PC-3 (cell line): Measurements from ENCODE around the gene PFKFB2. TPM values are rescaled to one million over a fixed set of nuclear protein-coding genes. Genes with fewer than 3 reads are reported as not detected.

Experiments
- ATAC-seq: fragments of 200-7000 bp; cut with Tn5 transposase; 2 replicates; pipeline ENCODE4 v1.9.1; 2020; ENCODE audit warnings: mild to moderate bottlenecking, moderate library complexity
- BruUV-seq: library from RNA; stranded (reverse); fragments of 400-500 nt; replicated peaks from 2 replicates; lab custom pipeline; 2021; lab: Mats Ljungman, UMichigan
- CTCF ChIA-PET: fragments of 300-600 bp; sonication (Branson Sonifier 250); formaldehyde crosslinking; loops from one replicate; lab custom pipeline; 2022; ENCODE audit warnings: antibody characterized with exemption; lab: Charles Lee
- POLR2A ChIA-PET: fragments of 300-600 bp; sonication (Branson Sonifier 250); formaldehyde crosslinking; loops from one replicate; lab custom pipeline; 2022; ENCODE audit warnings: antibody characterized with exemption; ENCODE audit not compliant: unreplicated experiment; lab: Charles Lee
- DNase-seq: peaks from one replicate; pipeline ENCODE4 v3.0.0-alpha.2; 2015
- H2AFZ ChIP-seq: fragments of 300-600 bp; sonication (generic); 2 replicates; pipeline ENCODE4 v1.6.0; 2016; ENCODE audit warnings: antibody characterized with exemption, low read length
- H3F3A ChIP-seq: fragments of 300-600 bp; sonication (generic); one replicate; pipeline ENCODE4 v1.6.0; 2017; ENCODE audit warnings: antibody characterized with exemption, low read length, control low read depth, mild to moderate bottlenecking; ENCODE audit not compliant: unreplicated experiment
- H3K27ac ChIP-seq: fragments of 300-600 bp; sonication (generic); 2 replicates; pipeline ENCODE4 v1.5.1; 2016; ENCODE audit warnings: mild to moderate bottlenecking, low read length
- H3K27me3 ChIP-seq: fragments of 300-600 bp; sonication (generic); 2 replicates; pipeline ENCODE4 v1.6.1; 2016; ENCODE audit warnings: low read length, mixed read lengths
- H3K36me3 ChIP-seq: fragments of 300-600 bp; sonication (generic); 2 replicates; pipeline ENCODE4 v1.6.1; 2016; ENCODE audit warnings: low read depth, mixed run types, low read length, mixed read lengths
- H3K4me1 ChIP-seq: fragments of 300-600 bp; sonication (generic); 2 replicates; pipeline ENCODE4 v1.5.1; 2016; ENCODE audit warnings: low read length; ENCODE audit not compliant: insufficient read depth
- H3K4me2 ChIP-seq: fragments of 300-600 bp; sonication (generic); 2 replicates; pipeline ENCODE4 v1.6.0; 2016; ENCODE audit warnings: low read length
- H3K4me3 ChIP-seq: fragments of 300-600 bp; sonication (generic); 2 replicates; pipeline ENCODE4 v1.5.1; 2016; ENCODE audit warnings: mild to moderate bottlenecking, low read length, mixed read lengths
- H3K79me2 ChIP-seq: fragments of 300-600 bp; sonication (generic); 2 replicates; pipeline ENCODE4 v1.6.1; 2017; ENCODE audit warnings: low read length, mixed read lengths
- H3K9ac ChIP-seq: fragments of 300-600 bp; sonication (generic); 2 replicates; pipeline ENCODE4 v1.6.0; 2016; ENCODE audit warnings: mild to moderate bottlenecking, low read length
- H3K9me2 ChIP-seq: fragments of 300-600 bp; sonication (generic); replicated peaks from 2 replicates; pipeline ENCODE4 v1.6.1; 2016; ENCODE audit warnings: mixed run types, low read length, mixed read lengths
- H3K9me3 ChIP-seq: fragments of 300-600 bp; sonication (generic); 2 replicates; pipeline ENCODE4 v1.6.1; 2016; ENCODE audit warnings: low read length, mixed read lengths
- H4K20me1 ChIP-seq: fragments of 300-600 bp; sonication (generic); 2 replicates; pipeline ENCODE4 v1.6.1; 2016; ENCODE audit warnings: low read length, mixed read lengths
- EZH2 ChIP-seq: fragments of 300-600 bp; sonication (generic); IDR thresholded peaks from one replicate; pipeline ENCODE4 v1.6.1; 2017; ENCODE audit warnings: antibody characterized with exemption, mild to moderate bottlenecking, low read length; ENCODE audit not compliant: unreplicated experiment
- EZH2phosphoT487 ChIP-seq: fragments of 300-600 bp; sonication (generic); IDR thresholded peaks from 2 replicates; pipeline ENCODE4 v1.6.1; 2018; ENCODE audit warnings: mild to moderate bottlenecking, antibody characterized with exemption, low read length, borderline replicate concordance
- intact Hi-C: fragments of 100-400 bp; cut with micrococcal nuclease; formaldehyde crosslinking; loops from 2 replicates; pipeline ENCODE4 v1.9.0; 2023
- total RNA-seq: library from RNA; depleted of rRNA; stranded (reverse); fragments of >200 nt; gene quantifications from 2 replicates; pipeline ENCODE4 v1.2.3, GENCODE V29; 2014
- TF ChIP-seq, protein P1 (sequence below): fragments of 300-600 bp; sonication (generic); conservative IDR thresholded peaks from 2 replicates; pipeline ENCODE4 v1.5.1; 2017; ENCODE audit warnings: antibody characterized with exemption, low read depth, mild to moderate bottlenecking, low read length

PFKFB2 gene
- total RNA-seq, 1 experiment from 2014 or later = 48.6 TPM

DNA sequence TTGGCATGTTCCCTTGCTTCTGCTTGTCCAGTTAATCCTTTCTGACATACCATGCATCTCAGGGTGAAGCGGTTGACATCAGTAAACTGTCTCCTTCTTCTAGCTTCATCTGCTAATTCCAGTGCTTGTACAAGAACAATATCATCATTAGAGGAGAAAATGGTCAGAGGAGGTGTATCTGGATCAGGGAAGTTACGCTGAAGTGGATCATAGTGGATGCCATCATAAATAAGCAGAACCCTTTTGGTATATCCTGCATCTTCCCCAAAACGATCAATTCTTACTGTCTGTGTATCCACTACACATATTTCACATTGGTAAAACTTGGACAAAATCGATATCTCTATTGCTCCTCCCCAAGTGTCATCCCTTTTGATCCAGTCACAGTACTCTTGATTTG lies 4.0 kb upstream of the PFKFB2 start:
- Histone ChIP-seq H3K4me1 (peaks cover 70% of the 10 kb centered on the region), H3K79me2 (peaks cover 86% of the 10 kb centered on the region), H3K27ac (peak overlapping the region; percentile 95), H3K36me3 (peaks cover 55% of the 10 kb centered on the region), H3K4me2 (peak overlapping the region; percentile 89), H3F3A (peaks cover 14% of the 10 kb centered on the region), H3K9me2 (no peaks in the 10 kb centered on the region), H3K9me3 (no peaks in the 10 kb centered on the region), H3K9ac (peak overlapping the region; percentile 95), H3K4me3 (peak overlapping the region; percentile 78), H2AFZ (no peak overlapping the region), H4K20me1 (peaks cover 56% of the 10 kb centered on the region), H3K27me3 (no peaks in the 10 kb centered on the region)
- ATAC-seq = no peak
- BruUV-seq = no TSS peak
- DNase-seq = no peak
- ChIA-PET CTCF (interaction anchor here (1.0 kb wide), 1 partner anchor 17 kb away, joined by 3 read pairs; the partner anchor contains the start of gene C1orf116), POLR2A (interaction anchor here (0.6 to 0.7 kb wide), 2 partner anchors 27 to 28 kb away, joined by 3 to 6 read pairs; no protein-coding TSS in a partner anchor)
- TF ChIP-seq EZH2phosphoT487 = no peak
- no peak for TF ChIP-seq EZH2
- TF ChIP-seq, protein P1, sequence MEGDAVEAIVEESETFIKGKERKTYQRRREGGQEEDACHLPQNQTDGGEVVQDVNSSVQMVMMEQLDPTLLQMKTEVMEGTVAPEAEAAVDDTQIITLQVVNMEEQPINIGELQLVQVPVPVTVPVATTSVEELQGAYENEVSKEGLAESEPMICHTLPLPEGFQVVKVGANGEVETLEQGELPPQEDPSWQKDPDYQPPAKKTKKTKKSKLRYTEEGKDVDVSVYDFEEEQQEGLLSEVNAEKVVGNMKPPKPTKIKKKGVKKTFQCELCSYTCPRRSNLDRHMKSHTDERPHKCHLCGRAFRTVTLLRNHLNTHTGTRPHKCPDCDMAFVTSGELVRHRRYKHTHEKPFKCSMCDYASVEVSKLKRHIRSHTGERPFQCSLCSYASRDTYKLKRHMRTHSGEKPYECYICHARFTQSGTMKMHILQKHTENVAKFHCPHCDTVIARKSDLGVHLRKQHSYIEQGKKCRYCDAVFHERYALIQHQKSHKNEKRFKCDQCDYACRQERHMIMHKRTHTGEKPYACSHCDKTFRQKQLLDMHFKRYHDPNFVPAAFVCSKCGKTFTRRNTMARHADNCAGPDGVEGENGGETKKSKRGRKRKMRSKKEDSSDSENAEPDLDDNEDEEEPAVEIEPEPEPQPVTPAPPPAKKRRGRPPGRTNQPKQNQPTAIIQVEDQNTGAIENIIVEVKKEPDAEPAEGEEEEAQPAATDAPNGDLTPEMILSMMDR = no peak
- intact Hi-C loops = no loop called here

DNA sequence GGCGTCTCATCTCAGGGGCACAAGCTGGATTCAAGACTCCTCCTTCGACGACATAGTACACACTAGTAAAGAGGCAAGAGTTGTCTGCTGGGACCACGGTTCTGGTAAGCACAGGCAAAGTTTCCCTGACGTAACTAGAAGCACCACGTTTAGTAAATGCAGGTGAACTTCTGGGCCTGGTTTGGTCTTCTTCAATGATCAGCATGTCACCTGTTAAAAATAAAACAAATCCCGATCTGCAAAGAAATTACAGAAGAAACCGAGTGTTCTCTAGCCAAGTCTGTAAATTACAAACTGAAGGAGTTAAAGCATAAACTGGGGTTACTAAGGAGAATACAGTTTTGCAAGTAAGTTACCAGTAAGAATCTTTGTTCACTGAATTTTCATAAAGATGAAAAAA lies 3.6 kb upstream of the PFKFB2 start:
- DNase-seq (no peak), ATAC-seq (no peak)
- H3K9me3 ChIP-seq = no peaks in the 10 kb centered on the region
- H2AFZ ChIP-seq = no peak overlapping the region
- H3K4me2 ChIP-seq = peak overlapping the region; percentile 89
- peak overlapping the region; percentile 95 for H3K27ac ChIP-seq
- TF ChIP-seq, protein P1 = no peak
- TF ChIP-seq EZH2 = no peak
- TF ChIP-seq EZH2phosphoT487 = no peak
- H4K20me1 ChIP-seq = peaks cover 52% of the 10 kb centered on the region
- peaks cover 51% of the 10 kb centered on the region for H3K36me3 ChIP-seq
- no peaks in the 10 kb centered on the region for H3K9me2 ChIP-seq
- no peaks in the 10 kb centered on the region for H3K27me3 ChIP-seq
- CTCF ChIA-PET = interaction anchor here (1.0 to 1.5 kb wide), 2 partner anchors 17 to 23 kb away, joined by 3 to 6 read pairs; partner anchors contain the start of gene C1orf116
- peaks cover 14% of the 10 kb centered on the region for H3F3A ChIP-seq
- peak overlapping the region; percentile 95 for H3K9ac ChIP-seq
- no TSS peak for BruUV-seq
- H3K4me1 ChIP-seq = peaks cover 75% of the 10 kb centered on the region
- POLR2A ChIA-PET = interaction anchor here (0.6 to 1.7 kb wide), 3 partner anchors 15 to 27 kb away, joined by 7 to 11 read pairs (median 10); partner anchors contain the start of gene C1orf116
- intact Hi-C loops = no loop called here
- H3K4me3 ChIP-seq = peak overlapping the region; percentile 78
- H3K79me2 ChIP-seq = peaks cover 86% of the 10 kb centered on the region

DNA sequence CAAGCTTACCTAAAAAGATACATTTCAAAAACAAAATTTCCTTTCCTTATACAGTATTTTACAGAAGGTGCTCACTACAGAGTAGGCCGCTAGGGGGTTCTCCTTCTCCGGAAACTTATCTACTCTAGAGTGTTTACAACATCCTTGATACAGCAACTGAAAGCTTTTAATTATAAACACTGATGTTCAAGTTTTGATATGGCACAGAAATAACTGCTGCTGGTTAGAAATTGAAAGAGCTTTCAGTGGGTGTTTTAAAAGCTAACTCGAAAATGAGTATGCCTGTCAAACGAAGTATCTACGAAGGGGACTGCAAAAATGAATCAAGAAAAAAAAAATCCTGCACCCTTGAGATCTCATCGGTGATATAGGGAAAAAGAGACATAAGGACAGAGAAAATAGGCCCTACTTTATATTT lies 3.1 kb upstream of the PFKFB2 start:
- Histone ChIP-seq H3K36me3 (peaks cover 47% of the 10 kb centered on the region), H3K79me2 (peaks cover 86% of the 10 kb centered on the region), H3K27me3 (no peaks in the 10 kb centered on the region), H3K9me2 (no peaks in the 10 kb centered on the region), H3K9ac (peak overlapping the region; percentile 95), H3K27ac (peak overlapping the region; percentile 95), H3F3A (peaks cover 14% of the 10 kb centered on the region), H4K20me1 (peaks cover 49% of the 10 kb centered on the region), H3K4me3 (peak overlapping the region; percentile 78), H3K4me1 (peaks cover 76% of the 10 kb centered on the region), H3K9me3 (no peaks in the 10 kb centered on the region), H3K4me2 (peak overlapping the region; percentile 89), H2AFZ (no peak overlapping the region)
- no peak for ATAC-seq
- ChIA-PET POLR2A (interaction anchor here (0.6 to 1.7 kb wide), 3 partner anchors 15 to 26 kb away, joined by 7 to 11 read pairs (median 10); partner anchors contain the start of gene C1orf116), CTCF (interaction anchor here (1.0 to 1.5 kb wide), 2 partner anchors 18 to 23 kb away, joined by 3 to 6 read pairs; partner anchors contain the start of gene C1orf116)
- DNase-seq = peak; percentile 82
- no TSS peak for BruUV-seq
- no peak for TF ChIP-seq EZH2phosphoT487
- TF ChIP-seq, protein P1 = peak; percentile 99
- intact Hi-C loops = loop anchor here (2.0 to 10.0 kb wide), 3 partner anchors 67 to 415 kb away; partner anchors contain the start of genes DYRK3 and MAPKAPK2
